EH (cell line): ENCODE results near the gene PRPF4.

Source experiments
- DNase-seq: peaks from one replicate; pipeline ENCODE4 v3.0.0-alpha.2; 2015; ENCODE audit warnings: low read depth

PRPF4 gene

GRCh38 chr9:113311961-113312360 is 36.5 kb downstream of the PRPF4 start:
- peak; percentile 30 for DNase-seq

GRCh38 chr9:113313261-113313660 is 37.8 kb downstream of the PRPF4 start:
- DNase-seq: no peak

- DNase-seq: no peak
These were observed 39.8 kb downstream of the PRPF4 start for GRCh38 chr9:113315231-113315630.

- DNase-seq: no peak
These were observed 40.6 kb downstream of the PRPF4 start for GRCh38 chr9:113316030-113316429.

- no peak for DNase-seq
These were observed 42.3 kb downstream of the PRPF4 start for GRCh38 chr9:113317777-113318176.

- no peak for DNase-seq
These were observed 43.6 kb downstream of the PRPF4 start for GRCh38 chr9:113319054-113319453.

- DNase-seq: no peak
These were observed 44.6 kb downstream of the PRPF4 start for GRCh38 chr9:113320051-113320450.

GRCh38 chr9:113322671-113323070 is 47.2 kb downstream of the PRPF4 start:
- no peak for DNase-seq

GRCh38 chr9:113326230-113326629 is 50.8 kb downstream of the PRPF4 start:
- no peak for DNase-seq

- no peak for DNase-seq
These were observed 52.8 kb downstream of the PRPF4 start for GRCh38 chr9:113328045-113328782.

GRCh38 chr9:113331780-113332179 is 56.3 kb downstream of the PRPF4 start:
- DNase-seq: no peak

GRCh38 chr9:113337714-113338113 is 62.3 kb downstream of the PRPF4 start:
- no peak for DNase-seq

- peak; percentile 88 for DNase-seq
These were observed 64.7 kb downstream of the PRPF4 start, which contains the start of gene WDR31 for GRCh38 chr9:113340011-113340699. Gene WDR31, minus strand, starts transcription at chr9:113340275. Its CDS starts 8,253 bp downstream, at chr9:113332022.

- DNase-seq: no peak
These were observed 66.4 kb downstream of the PRPF4 start for GRCh38 chr9:113341712-113342410.
